ENCODE measurements around the gene DENND5B.
"Not testable (repeated sequence)": the region's sequence is repeated elsewhere in the genome, so short reads cannot be mapped to it uniquely, and the experiment has no call there.

DENND5B gene

DNA sequence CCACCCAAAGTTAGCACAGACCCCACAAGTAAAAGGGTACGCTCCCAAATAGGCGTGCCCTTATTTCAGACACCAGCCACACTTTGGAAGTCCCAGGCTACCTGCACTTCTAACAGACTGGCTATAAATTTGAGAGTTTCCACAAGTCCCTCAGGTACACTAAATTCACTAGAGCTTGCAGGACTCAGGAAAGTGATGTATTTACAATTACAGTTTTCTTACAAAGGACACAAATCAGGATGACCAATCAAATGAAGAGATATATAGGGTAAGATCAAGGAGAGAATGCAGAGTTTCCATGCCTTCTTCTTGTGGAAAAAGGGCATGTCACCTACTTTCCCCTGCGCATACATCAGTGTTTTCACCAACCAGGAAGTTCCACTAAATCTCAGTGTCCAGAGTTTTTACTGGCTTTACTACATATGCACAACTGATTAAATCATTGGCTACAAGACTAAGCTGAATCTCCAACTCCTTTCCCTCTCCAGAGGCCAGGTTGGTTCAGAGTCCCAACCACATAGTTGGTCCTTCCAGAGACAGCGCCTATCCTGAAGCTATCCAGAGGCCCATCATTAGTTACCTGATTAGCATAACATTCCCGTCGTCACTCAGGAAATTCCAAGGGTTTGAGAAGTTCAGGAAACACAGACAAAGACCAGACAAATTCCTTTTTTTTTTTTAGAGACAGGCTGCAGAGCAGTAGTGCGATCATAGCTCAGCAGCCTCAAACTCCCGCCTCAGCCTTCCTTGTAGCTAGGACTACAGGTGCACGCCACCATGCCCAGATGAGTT lies 84.2 kb downstream of the DENND5B start:
- no peak for DNase-seq (ENCODE audit: low spot score)

DNA sequence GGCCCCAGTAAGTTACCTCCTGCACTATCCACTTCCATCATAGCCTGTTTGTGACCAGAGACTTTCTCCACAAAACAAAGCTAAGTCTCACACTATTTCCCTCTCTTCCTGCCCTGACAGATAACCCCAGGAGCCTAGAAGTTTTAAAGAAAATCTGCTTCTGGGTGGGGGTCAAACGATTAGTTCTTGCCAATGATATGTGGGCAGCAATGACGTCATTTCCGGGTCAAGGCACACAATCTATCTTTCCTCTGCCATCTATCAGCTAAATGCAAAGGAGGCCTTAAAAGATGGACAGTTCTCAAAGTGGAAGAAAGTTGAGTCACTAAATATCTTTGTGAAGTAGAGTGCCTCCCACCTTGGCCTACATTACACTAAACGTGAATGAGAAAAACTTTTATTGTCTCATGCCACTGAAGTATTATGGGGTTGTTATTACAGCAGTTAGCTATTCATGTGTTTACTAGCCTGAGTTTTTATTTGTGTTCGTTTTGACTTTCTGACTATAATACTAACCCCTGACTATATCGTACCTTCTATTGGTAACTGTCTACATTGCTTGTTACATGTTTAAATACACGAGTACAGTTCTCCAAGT lies 86.2 kb downstream of the DENND5B start:
- DNase-seq (ENCODE audit: low spot score), result no peak

- not testable (repeated sequence) for DNase-seq (ENCODE audit: low spot score)
These were observed 89.9 kb downstream of the DENND5B start for GRCh38 chr12:31501014-31501413.

DNA sequence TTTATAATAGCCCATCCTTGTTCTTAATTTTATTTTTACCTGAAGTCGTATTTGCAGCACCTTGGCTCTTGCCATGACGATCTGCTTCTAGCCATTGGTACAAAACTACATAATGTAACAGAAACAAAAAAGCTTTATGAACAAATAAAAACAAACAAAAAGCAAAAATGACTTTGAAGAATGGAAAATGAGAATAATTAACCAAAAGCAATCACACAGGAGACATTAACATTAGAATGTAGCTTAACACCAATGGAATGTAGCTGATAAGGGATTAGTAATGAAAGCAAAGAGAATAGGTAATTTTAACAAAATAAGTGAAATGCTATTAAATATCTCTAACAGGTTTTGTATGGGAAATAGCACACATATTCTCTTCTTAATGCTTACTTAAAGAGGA lies 91.4 kb downstream of the DENND5B start:
- no peak for DNase-seq (ENCODE audit: low spot score)

GRCh38 chr12:31498424-31498823 lies 92.5 kb downstream of the DENND5B start:
- no peak for DNase-seq (ENCODE audit: low spot score)

- DNase-seq (ENCODE audit: low spot score), result no peak
These were observed 94.7 kb downstream of the DENND5B start for GRCh38 chr12:31496257-31496656.

DNA sequence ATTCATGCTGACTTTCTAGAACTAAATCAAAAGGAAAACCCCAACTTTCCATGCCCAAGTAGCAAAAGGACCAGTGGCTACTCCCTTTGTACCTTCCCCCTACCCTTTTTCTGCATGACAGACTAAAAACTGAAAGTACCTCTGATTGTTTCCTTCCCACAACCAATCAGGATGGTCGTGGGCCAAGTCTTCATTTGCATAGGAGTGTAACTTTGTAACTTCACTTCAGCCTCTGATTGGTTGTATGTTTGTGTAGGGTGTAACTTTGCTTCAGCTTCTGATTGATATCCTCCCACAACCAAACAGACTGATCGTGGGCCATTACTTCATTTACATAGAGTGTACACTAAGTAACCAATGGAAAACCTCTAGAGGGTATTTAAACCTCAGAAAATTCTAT lies 96.5 kb downstream of the DENND5B start:
- DNase-seq (ENCODE audit: low spot score), result no peak

GRCh38 chr12:31492599-31493196 lies 98.2 kb downstream of the DENND5B start:
- DNase-seq (ENCODE audit: low spot score), result no peak

DNA sequence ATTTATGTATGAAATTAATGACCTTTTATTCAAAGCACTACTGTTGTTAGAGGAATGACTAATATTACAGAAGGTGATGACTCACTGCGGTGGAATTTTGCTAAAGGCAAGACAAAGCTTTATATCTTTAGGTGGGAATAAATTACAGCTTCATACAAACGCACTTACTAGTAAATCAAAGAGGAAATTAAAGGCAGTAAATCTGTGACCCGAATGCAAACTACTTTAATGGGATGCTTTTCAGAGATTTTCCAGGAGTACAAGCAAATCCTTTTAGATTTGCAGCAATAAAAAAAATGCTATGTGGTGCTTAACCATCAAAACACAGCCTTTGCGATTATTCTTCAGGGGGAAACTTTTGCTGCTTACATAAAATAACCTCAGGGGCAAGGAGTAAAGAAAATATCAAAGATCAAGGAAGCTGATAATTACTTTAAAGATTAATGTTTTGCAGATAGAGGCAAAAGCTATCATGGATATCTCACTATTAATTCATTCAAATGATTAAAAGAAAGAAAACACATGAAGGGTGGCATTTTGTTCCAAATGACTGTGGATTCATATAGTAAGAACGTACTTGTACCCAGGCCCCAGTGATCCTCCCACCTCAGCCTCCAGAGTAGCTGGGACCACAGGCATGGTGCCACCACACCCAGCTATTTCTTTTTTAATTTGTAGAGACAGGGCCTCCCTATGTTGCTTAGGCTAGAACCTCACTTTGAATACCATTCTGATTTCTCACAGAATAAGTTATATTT lies 98.9 kb downstream of the DENND5B start:
- DNase-seq (ENCODE audit: low spot score), result no peak

- DNase-seq (ENCODE audit: low spot score), result no peak
These were observed 99.6 kb downstream of the DENND5B start for GRCh38 chr12:31491241-31491794.

- no peak for DNase-seq (ENCODE audit: low spot score)
These were observed 102.1 kb downstream of the DENND5B start for GRCh38 chr12:31488737-31489338.

DNA sequence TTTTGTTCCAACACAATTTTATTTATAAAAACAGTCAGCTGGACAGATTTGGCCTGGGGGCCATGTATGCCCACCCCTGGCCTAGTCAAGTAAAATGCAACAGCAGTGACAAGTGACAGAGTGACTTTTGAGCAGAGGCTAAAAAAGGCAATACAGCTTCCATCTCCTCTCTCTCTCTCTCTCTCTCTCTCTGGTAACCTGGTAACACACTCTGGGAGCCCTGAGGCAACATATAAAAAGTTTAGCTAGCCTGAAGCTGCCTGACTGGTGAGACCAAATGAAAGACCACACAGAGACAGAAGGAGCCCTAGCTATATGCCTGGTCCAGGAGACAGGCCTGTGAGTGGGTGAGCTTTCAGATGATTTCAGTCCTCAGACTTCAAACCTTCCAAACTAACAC lies 105.4 kb downstream of the DENND5B start:
- no peak for DNase-seq (ENCODE audit: low spot score)

- DNase-seq (ENCODE audit: low spot score), result no peak
These were observed 108.1 kb downstream of the DENND5B start for GRCh38 chr12:31482816-31483215.

DNA sequence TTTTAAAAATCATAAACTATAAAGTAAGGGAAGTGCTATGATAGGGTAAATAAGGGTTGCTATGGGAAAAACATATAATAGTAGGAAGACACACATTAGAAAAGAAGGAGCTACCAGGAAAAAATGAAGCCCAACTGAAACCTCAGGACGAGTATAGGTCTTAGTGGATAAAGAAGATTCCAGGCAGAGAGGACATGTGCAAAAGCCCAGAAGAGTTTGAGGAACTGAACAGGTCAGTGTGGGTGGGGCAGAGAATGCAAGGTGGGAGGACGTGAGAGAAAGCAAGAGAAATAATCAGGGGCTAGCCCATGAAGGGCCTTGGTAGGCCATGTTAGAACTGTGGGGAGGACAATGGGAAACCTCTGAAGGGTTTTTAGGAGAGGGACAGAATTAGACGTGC lies 109.5 kb downstream of the DENND5B start:
- DNase-seq (ENCODE audit: low spot score), result no peak

DNA sequence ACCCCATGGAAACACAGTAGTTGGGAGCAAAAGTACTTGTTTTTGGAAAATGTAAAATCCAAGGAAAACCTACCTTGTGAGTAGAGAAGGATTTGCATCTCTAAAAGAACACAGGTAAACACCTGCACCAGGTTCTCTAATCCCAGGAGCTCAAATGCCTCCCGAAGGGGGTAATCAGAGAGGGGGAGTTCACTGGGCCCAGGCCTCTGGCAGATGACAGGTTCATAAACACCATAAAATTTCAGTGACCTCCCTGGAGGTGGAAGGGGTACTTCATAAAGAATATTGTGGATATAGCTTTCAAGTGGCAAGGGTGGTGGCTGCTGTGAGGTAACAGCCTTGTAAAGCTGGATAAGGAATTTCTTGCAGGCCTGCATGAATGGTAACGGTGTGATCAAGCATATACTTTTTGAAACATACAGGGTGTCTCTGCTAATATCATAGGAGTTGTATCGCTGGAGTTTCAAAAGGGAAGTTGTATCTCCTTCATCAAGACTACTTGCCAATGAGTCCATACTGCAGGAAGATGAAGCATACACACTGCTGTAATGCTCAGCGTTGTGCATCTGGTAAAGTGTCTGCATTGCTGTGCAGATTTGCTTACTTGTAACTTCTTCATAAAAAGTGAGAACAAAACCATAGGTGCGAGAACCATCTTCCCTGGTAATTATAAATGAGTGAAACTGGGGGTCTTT lies 111.3 kb downstream of the DENND5B start:
- no peak for DNase-seq (ENCODE audit: low spot score)

DNA sequence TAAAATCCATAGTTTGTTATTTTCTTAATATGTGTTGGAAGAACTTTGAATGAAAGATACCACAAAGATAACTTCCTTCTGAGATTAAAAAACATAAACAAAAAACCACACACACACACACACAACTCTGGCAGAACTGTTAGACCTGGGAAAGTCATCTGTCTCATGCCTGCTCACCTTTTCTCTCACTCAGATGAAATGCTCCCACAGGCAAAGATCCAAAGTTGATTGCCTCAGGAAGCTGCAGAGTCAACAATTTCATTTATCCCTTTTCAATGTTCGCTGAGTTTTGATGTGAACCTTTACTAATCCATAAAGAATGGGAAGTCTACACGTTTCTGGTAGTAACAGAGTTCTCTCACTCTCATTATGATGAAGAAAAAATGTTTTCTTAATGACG lies 112.0 kb downstream of the DENND5B start:
- no peak for DNase-seq (ENCODE audit: low spot score)

DNA sequence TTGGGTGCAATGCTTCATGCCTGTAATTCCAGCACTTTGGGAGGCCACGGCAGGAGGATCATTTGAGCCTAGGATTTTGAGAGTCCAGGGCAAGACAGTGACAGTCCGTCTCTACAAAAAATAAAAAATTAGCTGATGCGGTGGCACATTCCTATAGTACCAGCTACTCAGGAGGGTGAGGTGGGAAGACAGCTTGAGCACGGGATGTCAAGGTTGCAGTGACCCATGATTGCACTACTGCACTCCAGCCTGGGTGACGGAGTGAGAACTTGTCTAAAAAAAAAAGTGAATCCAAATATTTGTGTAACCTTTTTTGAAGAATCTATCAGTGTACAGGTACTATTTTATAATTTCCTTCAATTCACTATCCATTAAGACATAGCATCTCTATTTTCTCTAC lies 112.5 kb downstream of the DENND5B start:
- no peak for DNase-seq (ENCODE audit: low spot score)

- no peak for DNase-seq (ENCODE audit: low spot score)
These were observed 113.2 kb downstream of the DENND5B start for GRCh38 chr12:31477687-31478086.

DNA sequence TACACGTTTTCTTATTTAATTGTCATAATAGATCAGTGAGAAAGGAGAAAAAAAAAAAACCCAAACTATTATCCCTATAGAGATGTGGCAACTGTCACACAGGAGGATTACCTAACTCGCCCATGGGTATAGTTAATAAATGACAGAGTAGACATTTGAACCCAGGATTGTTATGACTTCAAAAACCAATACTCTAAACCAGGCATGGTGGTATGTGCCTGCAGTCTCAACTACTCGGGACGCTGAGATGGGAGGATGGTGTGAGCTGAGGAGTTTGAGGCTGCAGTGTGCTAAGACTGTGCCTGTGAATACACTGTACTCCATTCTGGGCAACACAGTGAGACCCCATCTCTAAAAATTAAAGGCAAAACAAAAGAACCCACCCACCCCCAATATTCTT lies 114.5 kb downstream of the DENND5B start:
- DNase-seq (ENCODE audit: low spot score), result peak; percentile 23

- DNase-seq (ENCODE audit: low spot score), result not testable (repeated sequence)
These were observed 115.3 kb downstream of the DENND5B start for GRCh38 chr12:31475610-31476009.

- DNase-seq (ENCODE audit: low spot score), result no peak
These were observed 116.2 kb downstream of the DENND5B start for GRCh38 chr12:31474751-31475150.
